Smooth muscle cell of the pulmonary artery (primary cell): ENCODE results near the gene MDK. TPM values are rescaled to one million over a fixed set of nuclear protein-coding genes. Genes with fewer than 3 reads are reported as not detected.

Experiments used
- total RNA-seq: library from RNA; depleted of rRNA; stranded (reverse); fragments of >200 nt; gene quantifications from 2 replicates; pipeline ENCODE4 v1.2.3, GENCODE V29; 2014

MDK gene
- total RNA-seq: 9.6 and 24.3 TPM in 2 replicates

GRCh38 chr11:46381048-46381818, at the start of gene MDK:
Gene MDK (plus strand): TSS chr11:46381669. CDS start chr11:46382058, 389 bp downstream.

GRCh38 chr11:46346886-46347636, 34.4 kb upstream of the MDK start, which contains the start of gene DGKZ:
Gene DGKZ (plus strand): TSS chr11:46347463. CDS start chr11:46347660, 197 bp downstream.

GRCh38 chr11:46391578-46392420, 10.3 kb downstream of the MDK start, which contains the start of gene CHRM4:
Gene CHRM4 (minus strand): TSS chr11:46391776. CDS start chr11:46386557, 5,219 bp downstream.

Other genes starting within 250 kb of the MDK start
- 45.2 and 45.6 TPM in 2 replicates for gene CREB3L1, start 104.0 kb upstream of the MDK start, total RNA-seq
- 36.6 and 43.2 TPM in 2 replicates for gene DGKZ, start 34.2 kb upstream of the MDK start, total RNA-seq
- 0.07 and 0.23 TPM in 2 replicates for gene CHRM4, start 10.1 kb downstream of the MDK start, total RNA-seq
- gene AMBRA1, start 212.4 kb downstream of the MDK start, total RNA-seq: 22.6 and 25.2 TPM in 2 replicates
- gene HARBI1, start 235.6 kb downstream of the MDK start, total RNA-seq: 3.8 and 4.6 TPM in 2 replicates
- 91.4 and 98.3 TPM in 2 replicates for gene ATG13, start 235.9 kb downstream of the MDK start, total RNA-seq